Measurements from ENCODE around the gene KLF8.
"Not testable (repeated sequence)": the region's sequence is repeated elsewhere in the genome, so short reads cannot be mapped to it uniquely, and the experiment has no call there.

Gene KLF8

GRCh38 chrX:56232221-56233082, at the start of gene KLF8:
KLF8 (plus strand) TSS chrX:56232356; CDS start chrX:56233335, 979 bp downstream.
- DNase-seq: no peak

- not testable (repeated sequence) for DNase-seq
Observed at GRCh38 chrX:56206945-56207344, 25.2 kb upstream of the KLF8 start.

- DNase-seq: no peak
Observed at GRCh38 chrX:56211701-56212100, 20.5 kb upstream of the KLF8 start.

GRCh38 chrX:56216332-56216731, 15.8 kb upstream of the KLF8 start:
- DNase-seq: no peak

- DNase-seq: no peak
Observed at GRCh38 chrX:56219700-56220099, 12.5 kb upstream of the KLF8 start.

- no peak for DNase-seq
Observed at GRCh38 chrX:56221101-56221500, 11.1 kb upstream of the KLF8 start.

- no peak for DNase-seq
Observed at GRCh38 chrX:56222473-56223000, 9.6 kb upstream of the KLF8 start.

GRCh38 chrX:56226980-56227379, 5.2 kb upstream of the KLF8 start:
- no peak for DNase-seq

- DNase-seq: no peak
Observed at GRCh38 chrX:56228914-56229313, 3.2 kb upstream of the KLF8 start.

GRCh38 chrX:56231537-56232090, 542 bp upstream of the KLF8 start:
- no peak for DNase-seq

- DNase-seq: no peak
Observed at GRCh38 chrX:56233100-56233499, 944 bp downstream of the KLF8 start.

GRCh38 chrX:56233682-56234081, 1.5 kb downstream of the KLF8 start:
- DNase-seq: no peak

- peak; percentile 0 for DNase-seq
Observed at GRCh38 chrX:56248492-56248891, 16.3 kb downstream of the KLF8 start.

GRCh38 chrX:56253832-56254703, 21.9 kb downstream of the KLF8 start:
- no peak for DNase-seq

GRCh38 chrX:56268888-56269287, 36.7 kb downstream of the KLF8 start:
- DNase-seq: no peak

GRCh38 chrX:56278692-56279091, 46.5 kb downstream of the KLF8 start:
- DNase-seq: no peak

- DNase-seq: no peak
Observed at GRCh38 chrX:56279863-56280262, 47.7 kb downstream of the KLF8 start.

- DNase-seq: no peak
Observed at GRCh38 chrX:56281789-56282188, 49.6 kb downstream of the KLF8 start.

- no peak for DNase-seq
Observed at GRCh38 chrX:56284269-56284668, 52.1 kb downstream of the KLF8 start.

GRCh38 chrX:56288608-56289007, 56.5 kb downstream of the KLF8 start:
- DNase-seq: no peak

GRCh38 chrX:56289449-56289848, 57.3 kb downstream of the KLF8 start:
- no peak for DNase-seq

GRCh38 chrX:56308726-56309125, 76.6 kb downstream of the KLF8 start:
- no peak for DNase-seq

- DNase-seq: no peak
Observed at GRCh38 chrX:56309881-56310280, 77.7 kb downstream of the KLF8 start.

All from HCEC 1CT (cell line).